ENCODE data around the gene FOXP1. TPM values are rescaled to one million over a fixed set of nuclear protein-coding genes. Genes with fewer than 3 reads are reported as not detected.

Gene FOXP1
- total and polyA plus RNA-seq, 2 of the 8 experiments (the other 6 are each of a cell fraction or from before 2014, with no cell fraction given) = 13.9 to 25.4 TPM

DNA sequence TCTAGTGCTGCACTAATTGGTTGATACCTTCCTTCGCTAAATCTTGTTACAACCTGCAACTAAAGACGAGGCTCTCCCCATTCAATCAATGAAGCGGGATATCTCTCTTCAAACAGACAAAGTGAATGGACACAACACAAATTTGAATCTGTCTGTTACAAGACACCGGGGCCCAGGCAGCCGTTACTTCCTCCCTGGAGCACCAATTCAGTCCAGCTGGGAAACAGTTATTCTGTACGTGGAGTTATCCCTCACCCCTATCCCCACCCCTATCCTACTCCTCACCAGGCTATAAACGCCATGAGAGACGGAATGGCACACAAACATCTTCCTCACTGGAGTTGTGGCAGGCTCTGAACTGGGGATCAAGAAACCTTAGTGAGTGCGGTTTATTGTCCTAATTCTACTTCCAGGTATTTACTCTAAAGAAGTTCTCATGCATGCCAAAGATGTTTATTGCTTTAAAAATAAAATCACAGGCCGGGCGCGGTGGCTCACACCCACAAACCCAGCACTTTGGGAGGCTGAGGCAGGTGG, 181.8 kb downstream of the FOXP1 start:
- H4K8ac ChIP-seq (ENCODE audit: extremely low read depth, insufficient read depth, low read length) = no peak overlapping the region
- ChIA-PET CTCF (ENCODE audit: partially characterized antibody) (interaction anchor here (1.0 to 1.1 kb wide), 2 partner anchors 24 to 75 kb away, joined by 3 read pairs; no protein-coding TSS in a partner anchor), POLR2A (ENCODE audit: partially characterized antibody) (no interaction called here)
- H3K4me2 ChIP-seq (ENCODE audit: insufficient read depth in 1 of 2, low read depth in 2 of 2, low read length in 2 of 2) = no peak overlapping the region
- no peak overlapping the region for H2AFZ ChIP-seq (ENCODE audit: low read length)
- H2AK5ac ChIP-seq (ENCODE audit: low read depth, low read length) = no peak overlapping the region
- no peaks in the 10 kb centered on the region for H3K23me2 ChIP-seq (ENCODE audit: low read depth, low read length)
- H3K56ac ChIP-seq (replicated peaks; ENCODE audit: insufficient read length, low read depth, low read length) = no peak overlapping the region
- no peaks in the 10 kb centered on the region for H4K20me1 ChIP-seq (replicated peaks in 1 of 2; ENCODE audit: control insufficient read depth in 1 of 2, insufficient read depth in 2 of 2, low read length in 2 of 2)
- H2BK20ac ChIP-seq (ENCODE audit: low read length) = no peak overlapping the region
- no peak for FAIRE-seq
- H3K4ac ChIP-seq (replicated peaks; ENCODE audit: insufficient read length, low read depth, low read length) = no peak overlapping the region
- H3K4me1 ChIP-seq (replicated peaks in 1 of 4; ENCODE audit: control insufficient read depth in 3 of 4, insufficient read depth in 4 of 4, low read length in 3 of 4) = no peaks in the 10 kb centered on the region
- H4K91ac ChIP-seq (replicated peaks; ENCODE audit: insufficient read length, low read length) = no peak overlapping the region
- no peak overlapping the region for H2BK12ac ChIP-seq (ENCODE audit: low read depth, low read length)
- no peak overlapping the region for H3K9ac ChIP-seq (replicated peaks in 1 of 4; ENCODE audit: extremely low read depth in 1 of 4, low read depth in 3 of 4, low read length in 3 of 4)
- H2BK120ac ChIP-seq (replicated peaks; ENCODE audit: low read depth, low read length) = no peak overlapping the region
- no peak overlapping the region for H3K18ac ChIP-seq (ENCODE audit: extremely low read depth, low read length)
- H3K27ac ChIP-seq (ENCODE audit: low read depth, low read length) = no peak overlapping the region
- H3K14ac ChIP-seq (ENCODE audit: insufficient read length) = no peak overlapping the region
- no peak overlapping the region for H2BK5ac ChIP-seq (ENCODE audit: low read depth, low read length)
- no peak overlapping the region for H2BK15ac ChIP-seq (ENCODE audit: low read length)
- no peaks in the 10 kb centered on the region for H3K79me2 ChIP-seq (ENCODE audit: control insufficient read depth in 1 of 2, insufficient read depth in 2 of 2, low read length in 2 of 2)
- H3K23ac ChIP-seq (ENCODE audit: insufficient read length) = no peak overlapping the region
- no peaks in the 10 kb centered on the region for H3K36me3 ChIP-seq (ENCODE audit: control insufficient read depth in 2 of 4, insufficient read depth in 4 of 4, low read length in 3 of 4)
- H3K79me1 ChIP-seq (ENCODE audit: low read depth, low read length) = no peaks in the 10 kb centered on the region
- H4K5ac ChIP-seq (ENCODE audit: insufficient read length, low read depth, low read length) = no peak overlapping the region
- H3K4me3 ChIP-seq (ENCODE audit: extremely low read depth in 1 of 4, insufficient read depth in 2 of 4, low read depth in 3 of 4, low read length in 4 of 4) = no peak overlapping the region
- WGBS, 2 experiments (ENCODE audit: extremely low coverage in 1 of 2, insufficient coverage in 1 of 2, insufficient read length in 1 of 2, insufficient replicate concordance in 2 of 2, low coverage in 1 of 2, low lambda C conversion rate in 2 of 2, missing lambda C conversion rate in 1 of 2) = 85% methylated on average over 12 of the region's 12 CpGs; no CpG with 5 or more reads in 1 of the 2 experiments
- no peak for DNase-seq (ENCODE audit: low read depth in 1 of 2, low spot score in 2 of 2)
- H3K27me3 ChIP-seq (replicated peaks in 1 of 4; ENCODE audit: control insufficient read depth in 3 of 4, extremely low read depth in 1 of 4, insufficient read depth in 3 of 4, low read length in 3 of 4) = no peaks in the 10 kb centered on the region
- no peaks in the 10 kb centered on the region for H3K9me3 ChIP-seq (ENCODE audit: insufficient read depth in 2 of 2, low read depth in 1 of 2, low read length in 1 of 2)
- no peak for TF ChIP-seq EGR1 (IDR thresholded peaks at IDR 0.05; ENCODE audit: borderline replicate concordance, low read depth, low read length)
- TF ChIP-seq GABPA (IDR thresholded peaks at IDR 0.05; ENCODE audit: borderline replicate concordance, insufficient read depth, low read length) = no peak
- no peak for TF ChIP-seq BCL11A (IDR thresholded peaks at IDR 0.05; ENCODE audit: low read depth in 2 of 2, low read length in 2 of 2)
- no peak for TF ChIP-seq CREB1 (IDR thresholded peaks at IDR 0.05)
- TF ChIP-seq RAD21 (IDR thresholded peaks at IDR 0.05 in 1 of 2, conservative IDR thresholded peaks at IDR 0.05 in 1 of 2; ENCODE audit: low read depth in 2 of 2, low read length in 2 of 2) = no peak
- TF ChIP-seq CEBPB (IDR thresholded peaks at IDR 0.05; ENCODE audit: low read depth, low read length) = no peak
- TF ChIP-seq TEAD4 (IDR thresholded peaks at IDR 0.05; ENCODE audit: low read depth, low read length) = no peak
- TF ChIP-seq SP2 (IDR thresholded peaks at IDR 0.05; ENCODE audit: low read length) = no peak
- no peak for TF ChIP-seq TAF1 (IDR thresholded peaks at IDR 0.05; ENCODE audit: low read depth, low read length)
- TF ChIP-seq BACH1 (IDR thresholded peaks at IDR 0.05; ENCODE audit: low read length) = no peak
- TF ChIP-seq RBBP5 (IDR thresholded peaks at IDR 0.05; ENCODE audit: borderline replicate concordance, low read depth, low read length) = no peak
- no peak for TF ChIP-seq FOSL1 (IDR thresholded peaks at IDR 0.05; ENCODE audit: insufficient read depth, low read depth, low read length)
- no peak for TF ChIP-seq POU5F1 (IDR thresholded peaks at IDR 0.05; ENCODE audit: low read depth, low read length)
- no peak for TF ChIP-seq SP1 (IDR thresholded peaks at IDR 0.05; ENCODE audit: low read depth, low read length)
- no peak for TF ChIP-seq EZH2 (IDR thresholded peaks at IDR 0.05; ENCODE audit: low read depth, low read length, severe bottlenecking)
- TF ChIP-seq JUN (IDR thresholded peaks at IDR 0.05; ENCODE audit: low read depth, low read length) = no peak

Data from H1 (cell line).